GM18502 (cell line): Measurements from ENCODE around the gene PEX10.

Experiments
- ATAC-seq: cut with Tn5 transposase; IDR thresholded peaks from one replicate; pipeline ENCODE4 v1.9.1; 2021; ENCODE audit warnings: mild to moderate bottlenecking; ENCODE audit not compliant: unreplicated experiment, poor library complexity

Gene PEX10

GRCh38 chr1:2427051-2427450 lies 14.7 kb upstream of the PEX10 start:
- ATAC-seq = no peak

DNA sequence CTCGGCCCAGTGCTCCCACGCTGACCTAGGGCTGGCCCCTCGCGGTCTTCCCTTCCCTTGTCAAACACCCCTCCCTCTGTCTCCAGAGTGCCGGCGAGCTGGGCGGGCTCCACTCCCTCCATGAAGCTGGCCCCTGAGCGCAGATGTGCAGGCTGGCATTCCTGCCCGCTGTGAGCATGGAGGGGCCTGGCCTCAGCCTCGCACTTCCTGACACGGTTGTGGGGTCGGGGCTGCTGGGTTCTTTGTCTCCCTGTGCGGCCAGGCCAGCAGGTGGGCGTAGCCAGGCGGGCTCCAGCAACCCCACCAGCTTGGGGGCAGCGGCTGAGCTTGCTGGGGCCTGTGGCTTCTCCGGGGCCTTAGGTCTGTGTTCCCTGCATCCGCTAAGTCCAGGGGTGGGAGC lies 14.2 kb upstream of the PEX10 start:
- ATAC-seq = no peak

DNA sequence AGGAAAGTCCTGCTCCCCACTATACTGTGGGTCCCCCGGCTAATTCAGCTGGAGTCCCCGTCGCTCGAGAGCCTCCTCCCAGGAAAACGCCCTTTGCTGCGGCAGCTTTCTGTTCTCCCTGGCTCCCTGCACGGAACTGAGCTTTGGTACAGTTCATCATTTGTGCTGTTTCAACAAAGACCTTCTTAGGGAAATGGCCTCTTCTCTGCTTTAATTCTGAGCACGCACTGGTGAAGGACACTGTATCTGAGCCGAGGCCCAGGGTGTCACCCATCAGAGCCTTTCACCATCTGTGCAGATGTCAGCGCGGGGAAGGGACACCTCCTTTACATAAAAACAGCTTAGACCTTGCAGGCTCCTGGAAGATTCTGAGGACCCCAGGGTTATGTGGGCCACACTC lies 13.5 kb upstream of the PEX10 start:
- ATAC-seq = no peak

DNA sequence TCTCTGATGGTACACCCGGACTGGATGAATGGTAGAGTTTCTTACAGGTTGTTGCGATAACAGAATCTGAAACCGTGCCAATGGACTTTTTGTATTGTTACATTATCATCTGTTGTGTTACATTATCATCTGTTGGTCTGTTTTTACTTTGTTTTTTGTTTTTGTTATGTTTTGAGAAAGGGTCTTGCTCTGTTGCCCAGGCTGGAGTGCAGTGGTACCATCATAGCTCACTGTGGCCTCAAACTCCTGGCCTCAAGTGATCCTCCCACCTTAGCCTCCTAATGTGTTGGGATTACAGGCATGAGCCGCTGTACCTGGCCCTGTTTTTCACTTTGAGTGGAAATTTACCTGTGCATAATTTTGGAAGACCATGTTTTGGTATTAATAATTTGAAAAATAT lies 10.2 kb upstream of the PEX10 start:
- ATAC-seq = no peak

GRCh38 chr1:2419416-2419815 lies 7.1 kb upstream of the PEX10 start:
- no peak for ATAC-seq

GRCh38 chr1:2418791-2419320 lies 6.5 kb upstream of the PEX10 start:
- ATAC-seq = no peak

DNA sequence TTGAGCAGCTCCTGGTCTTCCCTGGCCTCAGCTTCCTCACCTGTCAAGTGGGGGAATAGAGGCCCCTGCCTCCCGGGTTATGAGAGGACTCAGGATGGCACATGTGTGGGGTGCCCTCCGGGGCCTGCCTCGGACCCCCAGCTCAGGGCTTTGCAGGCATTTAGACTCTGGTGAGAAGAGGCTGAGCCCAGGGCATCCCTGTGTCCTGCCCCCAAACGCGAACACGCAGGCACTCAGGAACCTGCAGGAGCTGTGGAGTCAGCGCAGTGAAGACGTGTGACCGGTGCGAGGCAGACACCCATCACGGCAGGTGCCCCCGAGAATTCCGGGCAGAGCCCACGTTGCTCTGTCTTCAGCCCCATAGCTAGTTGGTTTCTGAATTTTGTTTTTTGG lies 5.5 kb upstream of the PEX10 start:
- ATAC-seq = no peak

DNA sequence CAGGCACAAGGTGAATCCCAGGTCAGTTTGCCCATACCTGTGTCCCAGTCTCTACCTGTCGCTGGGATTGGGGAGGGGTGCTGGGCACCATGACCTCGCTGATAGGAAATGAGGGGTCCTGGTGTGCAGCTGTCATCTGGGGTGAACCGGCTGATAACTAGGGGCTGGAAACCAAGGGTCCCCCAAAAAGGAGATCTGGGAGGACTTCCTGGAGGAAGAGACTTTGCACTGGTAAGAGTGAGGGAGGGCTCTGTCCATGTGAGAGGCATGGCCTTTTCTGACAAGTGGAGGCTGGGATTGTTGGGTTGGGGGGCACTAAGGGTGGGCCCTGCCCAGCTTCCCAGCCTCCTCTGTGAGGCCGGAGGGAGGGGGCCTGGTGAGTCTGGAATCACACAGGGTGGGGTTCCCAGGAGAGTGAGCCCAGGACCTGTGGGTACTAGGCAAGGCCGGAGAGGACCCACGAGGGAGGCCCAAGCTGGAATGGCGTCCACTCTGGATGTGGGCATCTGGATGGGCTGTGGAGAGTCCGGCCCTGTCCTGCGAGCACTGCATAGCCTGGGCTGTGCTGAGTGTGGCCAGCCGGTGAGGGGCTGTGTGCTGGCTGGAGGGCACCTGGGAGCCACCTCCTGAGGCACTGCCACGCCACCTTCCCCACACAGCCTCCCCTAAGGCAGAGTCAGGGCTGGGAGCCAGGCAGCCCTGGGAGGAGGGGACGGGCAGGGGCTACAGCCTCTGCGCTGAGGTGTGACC lies 4.9 kb upstream of the PEX10 start:
- no peak for ATAC-seq

GRCh38 chr1:2416403-2416802 lies 4.0 kb upstream of the PEX10 start:
- no peak for ATAC-seq

DNA sequence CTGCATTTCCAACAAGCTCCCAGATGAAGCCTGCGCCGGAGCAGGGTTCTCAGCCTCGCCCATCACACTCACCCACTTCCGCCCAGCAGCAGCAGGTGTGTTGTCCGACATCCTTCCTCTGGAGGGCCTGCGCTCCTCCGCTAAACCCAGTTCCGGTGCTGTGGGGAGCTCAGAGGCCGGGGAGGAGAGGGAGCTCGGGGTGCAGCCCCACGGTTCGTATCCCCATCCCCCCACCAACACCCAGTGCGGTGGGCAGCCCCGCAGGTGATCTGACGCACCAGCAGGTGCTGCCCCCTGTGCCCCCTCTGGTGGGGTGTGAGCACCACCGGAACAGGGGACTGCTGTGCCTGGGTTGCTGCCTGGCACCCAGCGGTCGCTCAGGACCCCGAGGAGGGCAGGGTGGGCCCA lies 3.4 kb upstream of the PEX10 start:
- no peak for ATAC-seq

DNA sequence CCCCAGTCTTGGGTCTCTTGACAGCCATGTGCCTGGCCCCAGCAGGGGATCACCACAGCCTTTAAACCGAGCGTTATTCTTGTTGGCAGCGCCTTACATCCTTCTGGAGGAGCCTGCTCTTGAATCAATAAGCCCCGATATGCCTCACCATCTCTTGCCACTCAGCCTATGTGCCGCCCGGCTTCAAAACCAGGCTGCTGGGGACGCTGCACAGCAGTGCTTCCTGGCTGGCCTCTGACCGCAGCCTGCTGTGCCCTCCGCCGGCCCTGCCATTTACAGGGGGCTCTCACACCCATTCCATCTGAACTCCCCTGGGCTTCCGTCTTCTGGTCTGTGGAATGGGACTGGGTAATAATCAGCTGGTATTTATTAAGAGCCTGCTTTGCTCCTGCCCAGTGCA lies 3.0 kb upstream of the PEX10 start:
- no peak for ATAC-seq

DNA sequence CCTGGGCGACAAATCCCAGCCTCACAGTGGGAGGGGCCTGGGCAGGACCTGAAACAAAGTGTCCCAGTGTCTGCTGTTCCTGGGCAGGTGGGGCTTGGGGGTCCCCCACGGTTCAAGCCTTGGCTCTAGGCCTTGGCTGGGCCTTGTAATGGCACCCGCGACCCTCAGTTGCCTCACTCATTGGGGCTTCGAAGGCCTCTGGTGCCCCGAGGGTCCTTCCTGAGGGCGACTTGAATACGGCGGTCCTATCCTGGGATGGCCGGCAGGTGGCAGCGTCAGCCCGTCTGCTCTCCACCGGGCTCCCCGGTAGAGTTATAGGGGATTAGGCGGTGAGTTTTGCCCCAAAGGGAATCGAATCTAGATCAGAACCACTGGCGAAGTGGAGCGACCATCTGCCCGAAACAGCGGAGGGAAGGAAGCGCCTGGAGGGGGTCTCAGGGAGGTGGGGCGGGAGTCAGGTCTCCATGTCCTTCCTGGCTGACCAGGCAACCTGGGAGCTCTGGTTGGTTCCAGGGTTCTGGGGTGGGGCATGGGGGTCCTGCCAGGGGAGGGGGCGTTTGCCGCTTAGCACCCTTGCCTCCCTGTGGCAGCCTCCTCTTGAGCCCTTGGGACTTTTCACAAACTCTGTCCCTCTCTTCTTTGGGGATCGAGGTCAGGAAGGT lies 2.1 kb upstream of the PEX10 start:
- no peak for ATAC-seq

DNA sequence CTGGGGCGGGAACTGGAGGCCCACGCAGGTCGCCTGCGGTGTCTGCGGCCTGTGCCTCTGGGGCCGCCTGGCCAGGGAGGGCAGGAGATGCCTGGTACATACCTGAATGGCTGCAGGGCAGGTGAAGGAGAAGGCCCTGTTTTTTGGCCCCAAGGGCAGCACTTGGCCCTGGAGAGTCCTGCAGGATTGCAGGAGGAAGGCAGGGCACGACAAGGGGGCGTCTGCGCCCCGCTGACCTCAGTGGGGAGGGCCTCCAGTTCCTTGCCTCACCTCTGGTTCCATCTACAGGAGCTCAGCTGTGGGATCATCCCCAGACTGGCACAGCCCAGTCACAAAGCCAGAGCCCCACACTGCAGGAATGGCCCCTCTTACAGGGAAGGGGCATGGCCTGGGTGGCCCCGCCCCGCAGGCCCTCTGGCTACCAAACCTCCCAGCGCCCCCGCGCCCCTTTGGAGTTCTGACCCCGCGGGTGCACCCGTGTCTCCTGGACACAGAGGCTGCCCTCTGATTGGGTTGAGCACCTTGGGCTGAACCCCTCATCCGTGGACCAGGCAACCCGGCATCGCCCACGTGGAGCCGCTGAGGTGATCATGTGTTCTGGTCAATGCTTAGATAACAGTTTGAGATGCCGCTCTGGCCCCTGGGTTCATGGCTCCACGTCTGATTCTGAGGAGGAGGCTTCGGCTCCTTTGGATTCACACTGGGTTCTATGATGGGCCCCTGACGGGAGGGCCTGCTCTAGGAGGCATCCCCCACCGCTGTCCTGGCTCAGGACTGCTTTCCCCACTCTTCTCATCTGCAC lies 1.3 kb upstream of the PEX10 start:
- no peak for ATAC-seq

DNA sequence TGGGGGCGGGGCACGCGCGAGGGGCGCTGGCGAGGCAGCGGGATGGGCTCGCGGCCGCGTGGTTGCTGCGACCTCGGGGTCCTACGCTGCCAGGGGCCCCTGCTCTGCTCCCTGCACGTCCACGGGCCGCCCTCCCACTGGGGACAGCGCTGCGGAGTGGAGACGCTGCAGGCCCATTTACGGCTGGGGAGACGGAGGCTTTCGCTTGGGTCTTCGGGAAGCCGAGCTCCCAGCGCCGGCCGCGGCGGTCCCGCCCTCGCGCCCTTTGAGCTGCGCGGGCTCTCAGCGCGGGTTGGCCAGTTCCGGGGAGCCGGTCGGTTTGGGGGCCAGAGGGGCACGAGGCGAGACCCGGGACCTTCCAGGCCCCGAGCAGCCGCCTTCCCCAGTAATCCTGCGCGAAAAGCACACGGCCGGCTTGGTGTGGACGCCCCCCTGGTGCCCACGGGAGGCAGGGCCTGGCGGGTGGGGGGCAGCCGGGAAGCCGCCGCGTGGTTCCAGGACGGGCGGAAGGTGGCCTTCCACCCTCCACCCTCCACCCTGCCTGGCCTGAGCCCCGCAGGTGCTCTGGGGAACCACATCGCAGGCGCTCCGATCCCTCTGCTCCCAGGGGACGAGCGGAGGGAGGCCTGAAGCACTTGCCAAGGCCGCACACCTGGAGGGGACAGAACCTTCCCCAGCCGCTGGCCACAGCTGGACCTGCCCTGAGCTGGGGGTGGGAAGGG lies 570 bp upstream of the PEX10 start:
- ATAC-seq = peak; percentile 32

- ATAC-seq = peak; percentile 38
These were observed 466 bp downstream of the PEX10 start for GRCh38 chr1:2411801-2412394.

DNA sequence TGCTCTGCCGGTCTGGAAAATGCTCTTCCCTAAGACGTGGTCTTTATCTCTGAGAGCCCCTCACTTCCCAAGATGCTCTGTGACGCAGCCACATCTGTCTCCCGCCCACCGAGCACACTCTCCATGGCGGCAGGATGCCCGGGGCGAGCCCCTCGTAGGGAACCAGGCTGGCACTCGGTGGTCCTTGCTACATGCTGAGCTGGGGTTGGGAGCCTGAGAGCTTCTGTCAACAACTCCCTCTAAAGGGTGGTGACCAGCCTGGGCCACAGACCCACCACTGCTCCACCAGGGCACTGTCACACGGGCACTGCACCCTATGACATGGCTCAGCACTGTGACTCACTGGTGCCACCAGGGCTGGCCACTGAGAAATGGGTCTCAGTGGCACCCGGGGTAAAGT lies 2.6 kb downstream of the PEX10 start:
- no peak for ATAC-seq

GRCh38 chr1:2408859-2409276 lies 3.5 kb downstream of the PEX10 start:
- ATAC-seq = no peak

DNA sequence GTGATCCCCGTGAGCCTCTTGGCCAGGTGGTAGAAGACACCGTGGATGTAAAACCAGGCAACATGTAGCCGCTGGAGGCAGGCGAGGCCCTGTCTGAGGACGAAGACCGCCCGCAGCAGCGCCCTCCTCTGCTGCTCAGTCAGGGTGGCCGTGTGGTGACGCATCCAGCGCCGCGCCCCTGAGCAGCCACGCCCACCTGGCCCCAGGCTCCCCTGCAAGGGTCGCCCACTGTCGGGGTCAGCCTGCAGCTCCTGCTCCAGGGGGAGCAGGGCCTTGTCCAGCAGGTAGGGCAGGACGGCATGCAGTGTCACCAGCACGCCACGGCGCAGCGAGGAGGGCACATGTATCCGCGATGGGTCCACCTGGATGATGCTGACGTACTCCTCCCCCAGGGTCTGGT lies 3.9 kb downstream of the PEX10 start:
- ATAC-seq = no peak

DNA sequence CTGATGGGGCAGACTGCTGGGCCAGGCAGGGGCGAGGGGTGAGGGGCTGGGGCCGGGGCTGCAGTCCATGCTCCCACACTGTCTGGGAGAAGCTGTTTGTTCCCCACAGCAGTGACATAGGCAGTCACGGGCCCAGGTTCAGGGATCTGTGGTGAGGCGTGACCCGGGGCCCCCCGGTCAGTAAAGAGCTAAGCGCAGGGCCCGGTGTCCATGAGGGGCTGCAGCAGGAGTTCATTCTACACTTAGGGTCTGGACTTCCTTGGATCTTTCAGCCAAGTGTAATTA lies 4.4 kb downstream of the PEX10 start:
- ATAC-seq = no peak
